Measurements from ENCODE around the gene LMTK2. TPM values are rescaled to one million over a fixed set of nuclear protein-coding genes. Genes with fewer than 3 reads are reported as not detected.

Gene LMTK2
- total RNA-seq, 1 donor from 2014 or later, result 17.7 TPM

GRCh38 chr7:98163269-98163668 lies 56.6 kb downstream of the LMTK2 start:
- DNase-seq (ENCODE audit: low spot score), result no peak
- Mint-ChIP-seq H3K9me3 (no peaks in the 10 kb centered on the region), H3K27ac (no peak overlapping the region), H3K4me3 (no peak overlapping the region), H3K36me3 (ENCODE audit: low read depth) (no peaks in the 10 kb centered on the region), H3K4me1 (ENCODE audit: low read depth) (no peaks in the 10 kb centered on the region), H3K27me3 (ENCODE audit: insufficient read depth) (no peaks in the 10 kb centered on the region)
- intact Hi-C loops (cut with micrococcal nuclease), result loop anchor here (10.0 kb wide), 1 partner anchor 288 kb away; the partner anchor contains the start of gene ASNS

- H3K4me1 Mint-ChIP-seq (ENCODE audit: low read depth), result no peaks in the 10 kb centered on the region
- no peaks in the 10 kb centered on the region for H3K36me3 Mint-ChIP-seq (ENCODE audit: low read depth)
- no peak overlapping the region for H3K4me3 Mint-ChIP-seq
- no peak overlapping the region for H3K27ac Mint-ChIP-seq
- no peaks in the 10 kb centered on the region for H3K9me3 Mint-ChIP-seq
- no peaks in the 10 kb centered on the region for H3K27me3 Mint-ChIP-seq (ENCODE audit: insufficient read depth)
- intact Hi-C loops (cut with micrococcal nuclease), result loop anchor here (10.0 kb wide), 1 partner anchor 289 kb away; the partner anchor contains the start of gene ASNS
- no peak for DNase-seq (ENCODE audit: low spot score)
These were observed 57.2 kb downstream of the LMTK2 start for GRCh38 chr7:98163704-98164494.

- peak; percentile 5 for DNase-seq (ENCODE audit: low spot score)
- H3K9me3 Mint-ChIP-seq, result no peaks in the 10 kb centered on the region
- intact Hi-C loops (cut with micrococcal nuclease), result loop anchor here (5.0 to 10.0 kb wide), 2 partner anchors 194 to 291 kb away; partner anchors contain the start of gene ASNS
- H3K27ac Mint-ChIP-seq, result no peak overlapping the region
- no peak overlapping the region for H3K4me3 Mint-ChIP-seq
- H3K4me1 Mint-ChIP-seq (ENCODE audit: low read depth), result no peaks in the 10 kb centered on the region
- no peaks in the 10 kb centered on the region for H3K27me3 Mint-ChIP-seq (ENCODE audit: insufficient read depth)
- no peaks in the 10 kb centered on the region for H3K36me3 Mint-ChIP-seq (ENCODE audit: low read depth)
These were observed 59.4 kb downstream of the LMTK2 start for GRCh38 chr7:98165827-98166667.

GRCh38 chr7:98166668-98166970 lies 60.0 kb downstream of the LMTK2 start:
- no peak for DNase-seq (ENCODE audit: low spot score)
- intact Hi-C loops (cut with micrococcal nuclease), result loop anchor here (5.0 to 10.0 kb wide), 2 partner anchors 194 to 292 kb away; partner anchors contain the start of gene ASNS
- Mint-ChIP-seq H3K4me3 (no peak overlapping the region), H3K27me3 (ENCODE audit: insufficient read depth) (no peaks in the 10 kb centered on the region), H3K9me3 (no peaks in the 10 kb centered on the region), H3K36me3 (ENCODE audit: low read depth) (no peaks in the 10 kb centered on the region), H3K4me1 (ENCODE audit: low read depth) (no peaks in the 10 kb centered on the region), H3K27ac (no peak overlapping the region)

GRCh38 chr7:98167653-98168052 lies 61.0 kb downstream of the LMTK2 start:
- DNase-seq (ENCODE audit: low spot score), result no peak
- Mint-ChIP-seq H3K9me3 (no peaks in the 10 kb centered on the region), H3K4me1 (ENCODE audit: low read depth) (no peaks in the 10 kb centered on the region), H3K4me3 (no peak overlapping the region), H3K36me3 (ENCODE audit: low read depth) (no peaks in the 10 kb centered on the region), H3K27ac (no peak overlapping the region), H3K27me3 (ENCODE audit: insufficient read depth) (no peaks in the 10 kb centered on the region)
- intact Hi-C loops (cut with micrococcal nuclease), result loop anchor here (1.0 to 10.0 kb wide), 5 partner anchors 35 to 293 kb away; partner anchors contain the start of genes ASNS and LMTK2

GRCh38 chr7:98168181-98168903 lies 61.7 kb downstream of the LMTK2 start:
- DNase-seq (ENCODE audit: low spot score), result peak; percentile 49
- H3K36me3 Mint-ChIP-seq (ENCODE audit: low read depth), result no peaks in the 10 kb centered on the region
- no peaks in the 10 kb centered on the region for H3K9me3 Mint-ChIP-seq
- no peak overlapping the region for H3K4me3 Mint-ChIP-seq
- no peak overlapping the region for H3K27ac Mint-ChIP-seq
- intact Hi-C loops (cut with micrococcal nuclease), result loop anchor here (1.0 to 10.0 kb wide), 5 partner anchors 36 to 294 kb away; partner anchors contain the start of genes ASNS and LMTK2
- no peaks in the 10 kb centered on the region for H3K27me3 Mint-ChIP-seq (ENCODE audit: insufficient read depth)
- H3K4me1 Mint-ChIP-seq (ENCODE audit: low read depth), result no peaks in the 10 kb centered on the region

- Mint-ChIP-seq H3K4me1 (ENCODE audit: low read depth) (no peaks in the 10 kb centered on the region), H3K27me3 (ENCODE audit: insufficient read depth) (no peaks in the 10 kb centered on the region), H3K9me3 (no peaks in the 10 kb centered on the region), H3K36me3 (ENCODE audit: low read depth) (no peaks in the 10 kb centered on the region), H3K4me3 (no peak overlapping the region), H3K27ac (no peak overlapping the region)
- DNase-seq (ENCODE audit: low spot score), result no peak
- intact Hi-C loops (cut with micrococcal nuclease), result loop anchor here (1.0 to 10.0 kb wide), 5 partner anchors 37 to 294 kb away; partner anchors contain the start of genes ASNS and LMTK2
These were observed 62.4 kb downstream of the LMTK2 start for GRCh38 chr7:98168904-98169621.

GRCh38 chr7:98170966-98171365 lies 64.3 kb downstream of the LMTK2 start:
- Mint-ChIP-seq H3K4me3 (no peak overlapping the region), H3K4me1 (ENCODE audit: low read depth) (no peaks in the 10 kb centered on the region), H3K36me3 (ENCODE audit: low read depth) (no peaks in the 10 kb centered on the region), H3K27ac (no peak overlapping the region), H3K27me3 (ENCODE audit: insufficient read depth) (no peaks in the 10 kb centered on the region), H3K9me3 (no peaks in the 10 kb centered on the region)
- intact Hi-C loops (cut with micrococcal nuclease), result no loop called here
- DNase-seq (ENCODE audit: low spot score), result no peak

- intact Hi-C loops (cut with micrococcal nuclease), result no loop called here
- Mint-ChIP-seq H3K4me3 (no peak overlapping the region), H3K27me3 (ENCODE audit: insufficient read depth) (no peaks in the 10 kb centered on the region), H3K27ac (no peak overlapping the region), H3K36me3 (ENCODE audit: low read depth) (no peaks in the 10 kb centered on the region), H3K4me1 (ENCODE audit: low read depth) (no peaks in the 10 kb centered on the region), H3K9me3 (no peaks in the 10 kb centered on the region)
- no peak for DNase-seq (ENCODE audit: low spot score)
These were observed 64.8 kb downstream of the LMTK2 start for GRCh38 chr7:98171449-98171848.

- H3K4me3 Mint-ChIP-seq, result no peak overlapping the region
- H3K27me3 Mint-ChIP-seq (ENCODE audit: insufficient read depth), result no peaks in the 10 kb centered on the region
- no peaks in the 10 kb centered on the region for H3K9me3 Mint-ChIP-seq
- no peak for DNase-seq (ENCODE audit: low spot score)
- no peak overlapping the region for H3K27ac Mint-ChIP-seq
- no peaks in the 10 kb centered on the region for H3K36me3 Mint-ChIP-seq (ENCODE audit: low read depth)
- H3K4me1 Mint-ChIP-seq (ENCODE audit: low read depth), result no peaks in the 10 kb centered on the region
- intact Hi-C loops (cut with micrococcal nuclease), result no loop called here
These were observed 67.9 kb downstream of the LMTK2 start for GRCh38 chr7:98174334-98175259.

GRCh38 chr7:98175260-98175940 lies 68.7 kb downstream of the LMTK2 start:
- no peaks in the 10 kb centered on the region for H3K4me1 Mint-ChIP-seq (ENCODE audit: low read depth)
- no peak for DNase-seq (ENCODE audit: low spot score)
- no peaks in the 10 kb centered on the region for H3K36me3 Mint-ChIP-seq (ENCODE audit: low read depth)
- H3K4me3 Mint-ChIP-seq, result no peak overlapping the region
- intact Hi-C loops (cut with micrococcal nuclease), result no loop called here
- no peak overlapping the region for H3K27ac Mint-ChIP-seq
- H3K27me3 Mint-ChIP-seq (ENCODE audit: insufficient read depth), result no peaks in the 10 kb centered on the region
- H3K9me3 Mint-ChIP-seq, result no peaks in the 10 kb centered on the region

All from activated T-helper 1 cell treated with anti-CD3 and anti-CD28 coated beads, Interleukin-12 subunit alpha, Interleukin-12 subunit beta, Interleukin-2, Interleukin-4 antibody, amounts not matched to agents 30 ng/mL and 10 ng/mL and 1 ng/mL, durations not matched to agents 14 hours and 24 hours and 36 hours (primary cell).